GM12872 (cell line): ENCODE results near the gene GPR132.

Experiments used
- CTCF ChIP-seq: IDR thresholded peaks from 3 replicates; pipeline ENCODE4 v1.5.1; 2011; ENCODE audit warnings: low read depth, mild to moderate bottlenecking, low read length, moderate library complexity; ENCODE audit not compliant: insufficient read depth

Gene GPR132

GRCh38 chr14:105060751-105061427 lies 4.3 kb downstream of the GPR132 start:
- TF ChIP-seq CTCF: no peak

- no peak for TF ChIP-seq CTCF
These were observed 5.2 kb downstream of the GPR132 start for GRCh38 chr14:105059925-105060565.

DNA sequence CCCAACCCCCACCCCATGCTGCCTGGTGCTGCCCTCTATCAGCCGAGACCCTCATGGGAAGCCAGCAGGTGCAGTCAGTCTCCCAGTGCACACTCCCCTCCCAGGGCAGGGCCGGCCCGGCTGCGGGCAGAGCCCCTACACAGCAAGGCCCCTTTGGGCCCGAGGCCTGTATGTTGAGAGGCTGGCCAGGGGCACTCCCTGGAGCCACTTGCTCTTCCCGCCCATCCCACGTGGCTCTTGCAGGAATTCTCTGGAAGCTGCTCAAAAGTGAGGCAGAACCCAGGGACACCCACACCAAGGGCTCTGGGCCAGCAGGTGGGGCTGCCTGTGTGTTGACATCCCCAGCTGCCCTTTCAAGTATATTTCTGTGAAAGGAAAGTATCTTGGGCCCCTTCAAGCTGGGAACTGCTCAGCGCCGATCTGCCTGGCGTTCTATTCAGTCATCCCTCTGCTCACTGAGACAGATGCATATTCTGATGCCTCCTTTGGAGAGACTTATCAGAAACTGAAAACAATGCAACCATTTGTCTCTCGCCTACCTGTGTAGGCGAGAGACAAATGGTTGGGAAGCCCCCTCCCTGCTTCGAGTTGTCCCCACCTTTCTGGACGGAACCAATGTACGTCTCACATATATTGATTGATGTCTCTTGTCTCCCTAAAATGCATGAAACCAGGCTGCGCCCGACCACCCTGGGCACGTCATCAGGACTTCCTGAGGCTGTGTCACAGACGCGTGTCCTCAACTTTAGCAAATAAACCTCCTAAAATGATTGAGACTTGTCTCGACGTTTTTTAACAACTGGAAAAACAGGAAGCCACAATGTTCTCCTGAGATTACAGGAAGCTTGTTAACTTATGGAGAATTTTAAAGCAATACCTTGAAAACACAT lies 6.0 kb downstream of the GPR132 start:
- no peak for TF ChIP-seq CTCF

GRCh38 chr14:105058521-105059034 lies 6.7 kb downstream of the GPR132 start:
- no peak for TF ChIP-seq CTCF

DNA sequence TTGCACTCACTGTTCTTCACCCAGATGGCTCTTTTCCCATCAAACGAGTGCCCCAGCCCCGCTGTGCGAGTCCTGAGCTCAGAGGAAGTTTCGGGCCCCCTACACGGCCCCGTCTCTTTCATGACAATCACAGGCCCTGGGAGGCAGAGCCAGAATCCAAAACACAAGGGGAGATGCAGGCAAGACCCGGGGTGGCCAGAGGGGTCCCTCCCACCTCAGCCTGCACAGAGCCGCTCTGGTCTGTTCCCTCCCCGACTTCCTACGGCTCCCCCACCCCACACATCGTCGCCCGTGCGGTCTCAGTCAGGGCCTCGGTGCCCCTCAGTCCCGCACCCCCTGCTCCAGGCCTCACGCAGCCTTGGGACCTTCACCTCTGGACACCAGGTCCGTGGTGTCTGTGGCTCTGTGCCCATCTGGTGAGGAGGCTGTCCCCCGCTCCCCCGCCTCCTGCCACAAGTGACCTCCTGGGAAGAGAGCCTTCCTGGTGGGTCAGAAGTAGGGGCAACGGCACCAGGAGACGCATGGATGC lies 8.9 kb downstream of the GPR132 start:
- TF ChIP-seq CTCF: no peak

DNA sequence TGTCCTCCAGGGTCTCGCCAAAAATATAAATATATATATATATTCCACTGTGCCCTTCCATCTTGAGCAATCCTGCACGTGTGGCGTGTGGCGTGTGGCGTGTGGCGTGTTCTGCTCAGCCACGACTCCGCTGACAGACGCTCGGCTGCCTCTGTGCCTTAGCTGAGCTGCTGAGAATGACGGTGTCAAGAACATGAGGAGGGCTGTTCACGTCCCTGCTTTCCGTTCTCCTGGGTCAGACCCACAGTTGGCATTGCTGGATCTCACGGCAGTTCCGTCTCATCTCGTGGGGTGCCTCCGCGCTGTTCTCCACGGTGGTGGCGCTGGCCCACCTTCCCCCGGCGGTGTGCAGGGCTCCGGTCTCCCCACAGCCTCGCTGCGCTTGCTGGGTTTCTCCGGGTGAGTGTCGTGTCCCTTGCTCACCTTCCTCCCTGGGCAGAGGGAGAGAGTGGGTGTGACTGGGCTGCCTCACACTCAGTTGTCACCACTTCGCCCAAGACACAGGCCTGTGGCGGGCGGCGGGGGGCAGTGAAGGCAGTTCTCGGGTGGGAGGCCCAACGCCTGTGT lies 9.4 kb downstream of the GPR132 start:
- TF ChIP-seq CTCF: no peak
